Astrocyte (in vitro differentiated cells and primary cell): ENCODE data around the gene TBC1D14.

Experiments
- EZH2 ChIP-seq: IDR thresholded peaks from 2 replicates; pipeline ENCODE4 v1.6.1; 2012; ENCODE audit warnings: mild to moderate bottlenecking, low read length, inconsistent platforms; ENCODE audit not compliant: insufficient read depth
- TF ChIP-seq, protein P1 (sequence below): IDR thresholded peaks from 2 replicates; pipeline ENCODE4 v1.5.1; 2011; ENCODE audit warnings: low read depth, mild to moderate bottlenecking, inconsistent platforms, low read length, moderate library complexity; ENCODE audit not compliant: insufficient read depth

GRCh38 chr4:7074426-7074825 is 164.8 kb downstream of the TBC1D14 start:
- TF ChIP-seq, protein P1, sequence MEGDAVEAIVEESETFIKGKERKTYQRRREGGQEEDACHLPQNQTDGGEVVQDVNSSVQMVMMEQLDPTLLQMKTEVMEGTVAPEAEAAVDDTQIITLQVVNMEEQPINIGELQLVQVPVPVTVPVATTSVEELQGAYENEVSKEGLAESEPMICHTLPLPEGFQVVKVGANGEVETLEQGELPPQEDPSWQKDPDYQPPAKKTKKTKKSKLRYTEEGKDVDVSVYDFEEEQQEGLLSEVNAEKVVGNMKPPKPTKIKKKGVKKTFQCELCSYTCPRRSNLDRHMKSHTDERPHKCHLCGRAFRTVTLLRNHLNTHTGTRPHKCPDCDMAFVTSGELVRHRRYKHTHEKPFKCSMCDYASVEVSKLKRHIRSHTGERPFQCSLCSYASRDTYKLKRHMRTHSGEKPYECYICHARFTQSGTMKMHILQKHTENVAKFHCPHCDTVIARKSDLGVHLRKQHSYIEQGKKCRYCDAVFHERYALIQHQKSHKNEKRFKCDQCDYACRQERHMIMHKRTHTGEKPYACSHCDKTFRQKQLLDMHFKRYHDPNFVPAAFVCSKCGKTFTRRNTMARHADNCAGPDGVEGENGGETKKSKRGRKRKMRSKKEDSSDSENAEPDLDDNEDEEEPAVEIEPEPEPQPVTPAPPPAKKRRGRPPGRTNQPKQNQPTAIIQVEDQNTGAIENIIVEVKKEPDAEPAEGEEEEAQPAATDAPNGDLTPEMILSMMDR: no peak
- TF ChIP-seq EZH2: no peak
